Fibroblast of skin of left quadriceps (primary cell): ENCODE data around the gene TRAPPC3.

Experiments used
- DNase-seq, 2 experiments: peaks; one replicate each; pipeline ENCODE4 v3.0.0-alpha.2; 2013; ENCODE audit warnings: low read depth in 2 of 2

The TRAPPC3 gene

GRCh38 chr1:36153476-36153875, 4.2 kb upstream of the TRAPPC3 start:
- DNase-seq, result no peak

- DNase-seq, result no peak
Measured at GRCh38 chr1:36151845-36152203, 2.5 kb upstream of the TRAPPC3 start.

GRCh38 chr1:36151134-36151844, 2.0 kb upstream of the TRAPPC3 start:
- no peak for DNase-seq

- peak; percentile 78 for DNase-seq
Measured at GRCh38 chr1:36150296-36151133, 1.2 kb upstream of the TRAPPC3 start.

- DNase-seq, result no peak
Measured at GRCh38 chr1:36149973-36150295, 648 bp upstream of the TRAPPC3 start.

GRCh38 chr1:36148821-36149236, 457 bp downstream of the TRAPPC3 start:
- DNase-seq, result no peak

GRCh38 chr1:36144413-36144812, 4.9 kb downstream of the TRAPPC3 start:
- DNase-seq, result no peak

- no peak for DNase-seq
Measured at GRCh38 chr1:36143424-36143823, 5.9 kb downstream of the TRAPPC3 start.

- no peak for DNase-seq
Measured at GRCh38 chr1:36142121-36142520, 7.2 kb downstream of the TRAPPC3 start.

GRCh38 chr1:36139521-36139920, 9.8 kb downstream of the TRAPPC3 start:
- DNase-seq, result no peak

GRCh38 chr1:36137776-36138175, 11.5 kb downstream of the TRAPPC3 start:
- DNase-seq, result no peak

GRCh38 chr1:36137226-36137625, 12.1 kb downstream of the TRAPPC3 start:
- no peak for DNase-seq

- peak; percentile 63 to 70 for DNase-seq
Measured at GRCh38 chr1:36136535-36136934, 12.8 kb downstream of the TRAPPC3 start.

GRCh38 chr1:36135796-36136195, 13.5 kb downstream of the TRAPPC3 start:
- no peak for DNase-seq

GRCh38 chr1:36135330-36135667, 14.0 kb downstream of the TRAPPC3 start:
- DNase-seq, result no peak

- no peak for DNase-seq
Measured at GRCh38 chr1:36134505-36135329, 14.6 kb downstream of the TRAPPC3 start.

- DNase-seq, result no peak
Measured at GRCh38 chr1:36134031-36134430, 15.3 kb downstream of the TRAPPC3 start.

- DNase-seq, result peak; percentile 89
Measured at GRCh38 chr1:36133484-36133883, 15.8 kb downstream of the TRAPPC3 start.

- no peak for DNase-seq
Measured at GRCh38 chr1:36132029-36132428, 17.3 kb downstream of the TRAPPC3 start.

- DNase-seq, result no peak
Measured at GRCh38 chr1:36128905-36129206, 20.4 kb downstream of the TRAPPC3 start.

- no peak for DNase-seq
Measured at GRCh38 chr1:36128126-36128904, 21.0 kb downstream of the TRAPPC3 start.
